Esophagus squamous epithelium (tissue), 5 donors: ENCODE results near the gene TRMT2B. TPM values are rescaled to one million over a fixed set of nuclear protein-coding genes. Genes with fewer than 3 reads are reported as not detected.

ENCODE experiments used
- DNase-seq: peaks from one replicate; lab custom pipeline; 2025; lab: John Stamatoyannopoulos, UW
- H3K27ac ChIP-seq, 4 donors: fragments of 200-600 bp; sonication (generic); one replicate each; pipeline ENCODE4 v1.5.1; 2016 to 2019; ENCODE audit warnings: mild to moderate bottlenecking in 1 of 4
- H3K27me3 ChIP-seq, 4 donors: fragments of 200-600 bp; sonication (generic); 1 replicate in 3 of 4; 2 replicates in 1 of 4; pipeline versions ENCODE4 v1.5.1 to v1.6.0; 2017 to 2021; ENCODE audit warnings: antibody characterized with exemption in 1 of 4
- H3K36me3 ChIP-seq, 3 donors: fragments of 200-600 bp; sonication (generic); one replicate each; pipeline ENCODE4 v1.5.1; 2016 to 2019
- H3K4me1 ChIP-seq, 3 donors: fragments of 200-600 bp; sonication (generic); one replicate each; pipeline ENCODE4 v1.5.1; 2017 to 2019
- H3K4me3 ChIP-seq, 4 donors: fragments of 200-600 bp; sonication (generic); 1 replicate in 3 of 4; 2 replicates in 1 of 4; pipeline ENCODE4 v1.5.1; 2016 to 2019; ENCODE audit warnings: mild to moderate bottlenecking in 2 of 4, moderate library complexity in 1 of 4
- H3K9me3 ChIP-seq, 3 donors: fragments of 200-600 bp; sonication (generic); one replicate each; pipeline ENCODE4 v1.5.1; 2016 to 2019
- POLR2A ChIP-seq, 4 donors: fragments of 450-650 bp; IDR thresholded peaks; one replicate each; pipeline ENCODE4 v1.6.1; 2017; ENCODE audit warnings: antibody characterized with exemption in 4 of 4, mild to moderate bottlenecking in 4 of 4, moderate library complexity in 3 of 4
- WGBS, 2 donors: methylation state at CpG; one replicate each; pipeline ENCODE4 v1.1.5; 2018; 5-methylcytosine and 5-hydroxymethylcytosine counted together
- intact Hi-C: fragments of 100-400 bp; cut with DNase I; formaldehyde crosslinking; loops from one replicate; pipeline ENCODE4 v1.15.0; 2022
- total RNA-seq, 4 donors: library from RNA; depleted of rRNA; stranded (reverse); fragments of >200 nt; gene quantifications; one replicate each; pipeline ENCODE4 v1.1.0, GENCODE V29; 2016
- TF ChIP-seq, protein P1 (sequence below), 6 experiments: fragments of 450-650 bp in 4 of 6; fragments of 200-600 bp in 2 of 6; sonication (generic) in 2 of 6; IDR thresholded peaks; one replicate each; pipeline ENCODE4 v1.5.1; 2016 to 2019; ENCODE audit warnings: antibody characterized with exemption in 6 of 6, mild to moderate bottlenecking in 4 of 6, moderate library complexity in 4 of 6
- donor health status: DM: yes; HTN: yes; CAD: no.

TRMT2B gene
- total RNA-seq, 4 donors from 2014 or later, result 10.5 to 21.0 (median 12.7) TPM

DNA sequence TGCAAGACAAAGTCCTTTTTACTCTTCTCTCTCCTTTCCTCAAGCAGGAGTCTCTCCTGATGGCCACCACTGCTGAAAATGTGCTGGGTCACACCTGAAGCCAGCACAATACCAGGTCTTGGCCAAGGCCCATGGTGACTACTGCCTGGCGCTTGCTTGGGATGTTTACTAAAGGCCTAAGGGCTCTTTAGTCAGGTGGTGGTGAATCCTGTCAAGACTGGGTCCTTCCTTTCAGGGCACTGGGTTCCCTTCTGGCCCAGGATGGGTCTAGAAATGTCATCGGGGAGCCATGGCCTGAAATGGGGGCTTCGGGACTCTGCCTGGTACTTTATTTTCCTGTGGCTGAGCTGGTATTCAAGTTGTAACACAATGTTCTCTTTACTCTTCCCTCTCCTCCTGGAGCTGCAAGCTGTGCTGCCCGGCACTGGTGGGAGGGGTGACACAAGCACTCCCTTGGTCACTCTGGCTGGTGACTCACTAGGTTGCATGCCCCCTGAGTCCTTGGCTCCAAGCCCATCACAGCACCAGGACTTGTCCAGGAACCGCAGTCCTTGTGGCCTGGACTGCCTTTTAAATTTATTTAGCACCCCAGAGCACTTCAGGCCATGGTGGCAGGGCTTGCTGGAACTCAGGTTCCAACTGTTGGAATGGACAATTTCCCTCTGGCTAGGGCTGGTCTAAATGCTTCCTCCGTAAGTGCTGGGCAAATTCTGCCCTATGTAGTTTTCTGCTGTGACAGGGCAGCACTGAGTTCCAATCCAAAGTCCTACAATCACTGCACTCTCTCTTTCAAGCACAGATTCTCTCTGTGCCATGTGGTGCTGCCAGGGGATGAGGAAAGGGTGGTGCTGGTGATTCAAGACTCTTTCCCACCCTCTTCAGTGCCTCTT lies 71.1 kb downstream of the TRMT2B start:
- Histone ChIP-seq H3K27ac (no peak overlapping the region), H3K4me3 (no peak overlapping the region), H3K36me3 (no peaks in the 10 kb centered on the region), H3K27me3 (no peaks in the 10 kb centered on the region), H3K9me3 (no peaks in the 10 kb centered on the region), H3K4me1 (no peaks in the 10 kb centered on the region)
- TF ChIP-seq POLR2A (IDR thresholded peaks at IDR 0.05), result no peak
- TF ChIP-seq, protein P1, sequence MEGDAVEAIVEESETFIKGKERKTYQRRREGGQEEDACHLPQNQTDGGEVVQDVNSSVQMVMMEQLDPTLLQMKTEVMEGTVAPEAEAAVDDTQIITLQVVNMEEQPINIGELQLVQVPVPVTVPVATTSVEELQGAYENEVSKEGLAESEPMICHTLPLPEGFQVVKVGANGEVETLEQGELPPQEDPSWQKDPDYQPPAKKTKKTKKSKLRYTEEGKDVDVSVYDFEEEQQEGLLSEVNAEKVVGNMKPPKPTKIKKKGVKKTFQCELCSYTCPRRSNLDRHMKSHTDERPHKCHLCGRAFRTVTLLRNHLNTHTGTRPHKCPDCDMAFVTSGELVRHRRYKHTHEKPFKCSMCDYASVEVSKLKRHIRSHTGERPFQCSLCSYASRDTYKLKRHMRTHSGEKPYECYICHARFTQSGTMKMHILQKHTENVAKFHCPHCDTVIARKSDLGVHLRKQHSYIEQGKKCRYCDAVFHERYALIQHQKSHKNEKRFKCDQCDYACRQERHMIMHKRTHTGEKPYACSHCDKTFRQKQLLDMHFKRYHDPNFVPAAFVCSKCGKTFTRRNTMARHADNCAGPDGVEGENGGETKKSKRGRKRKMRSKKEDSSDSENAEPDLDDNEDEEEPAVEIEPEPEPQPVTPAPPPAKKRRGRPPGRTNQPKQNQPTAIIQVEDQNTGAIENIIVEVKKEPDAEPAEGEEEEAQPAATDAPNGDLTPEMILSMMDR (IDR thresholded peaks at IDR 0.05), result no peak
- 82% methylated on average over 5 of the region's 6 CpGs; no CpG with 5 or more reads in 1 of the 2 donors for WGBS, 2 donors
- intact Hi-C loops, result no loop called here
- DNase-seq, result no peak

DNA sequence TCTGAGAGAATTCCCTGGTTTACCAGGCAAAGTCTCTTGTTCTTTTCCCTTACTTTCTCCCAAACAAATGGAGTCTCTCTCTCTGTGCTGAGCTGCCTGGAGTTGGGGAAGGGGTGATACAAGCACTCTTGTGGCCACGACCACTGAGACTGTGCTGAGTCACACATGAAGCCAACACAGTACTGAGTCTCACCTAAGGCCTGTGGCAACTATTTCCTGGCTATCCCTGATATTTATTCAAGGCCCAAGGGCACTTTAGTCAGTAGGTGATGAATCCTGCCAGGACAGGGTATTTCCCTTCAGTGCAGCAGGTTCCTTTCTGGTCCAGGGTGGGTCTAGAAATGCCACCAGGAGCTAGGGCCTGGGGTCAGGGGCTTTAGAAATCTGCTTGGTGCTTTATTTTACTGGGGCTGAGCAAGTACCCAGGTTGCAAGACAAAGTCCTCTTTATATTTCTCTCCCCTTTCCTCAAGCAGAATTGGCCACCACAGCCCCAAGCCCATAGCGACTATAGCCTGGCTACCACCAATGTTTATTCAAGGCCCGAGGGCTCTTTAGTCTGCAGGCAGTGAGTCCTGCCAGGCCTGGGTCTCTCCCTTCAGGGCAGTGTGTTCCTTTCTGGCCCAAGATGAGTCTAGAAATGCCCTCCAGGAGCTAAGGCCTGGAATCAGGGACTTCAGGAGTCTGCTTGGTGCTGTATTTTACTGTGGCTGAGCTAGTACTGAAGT lies 71.9 kb downstream of the TRMT2B start:
- intact Hi-C loops, result no loop called here
- no peaks in the 10 kb centered on the region for H3K36me3 ChIP-seq
- TF ChIP-seq, protein P1 (IDR thresholded peaks at IDR 0.05), result no peak
- TF ChIP-seq POLR2A (IDR thresholded peaks at IDR 0.05), result no peak
- 0 to 60% methylated on average over 1 to 3 of the region's 3 CpGs for WGBS, 2 donors
- DNase-seq, result no peak
- H3K9me3 ChIP-seq, result no peaks in the 10 kb centered on the region
- no peaks in the 10 kb centered on the region for H3K27me3 ChIP-seq
- no peak overlapping the region for H3K4me3 ChIP-seq
- no peaks in the 10 kb centered on the region for H3K4me1 ChIP-seq
- no peak overlapping the region for H3K27ac ChIP-seq

DNA sequence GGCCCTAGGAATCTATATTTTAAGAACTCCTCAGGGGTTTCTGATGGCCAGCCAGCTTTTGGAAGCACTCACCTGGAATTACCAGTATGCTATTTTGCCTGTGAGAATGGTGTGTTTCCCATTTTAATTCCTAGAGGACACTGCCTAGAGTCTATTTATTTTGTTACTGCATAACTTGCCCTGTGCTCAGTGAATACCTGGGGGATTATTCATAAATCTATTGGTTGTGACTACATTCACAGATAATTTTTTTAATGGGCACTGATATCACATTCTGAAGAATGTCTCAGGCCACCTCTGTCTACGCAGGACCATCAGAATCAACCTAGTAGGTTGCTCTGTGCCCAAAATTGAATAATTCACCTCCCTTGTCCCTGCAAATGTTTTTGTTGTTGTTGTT lies 75.7 kb downstream of the TRMT2B start:
- H3K4me1 ChIP-seq, result no peaks in the 10 kb centered on the region
- H3K4me3 ChIP-seq, result no peak overlapping the region
- no peak for TF ChIP-seq POLR2A (IDR thresholded peaks at IDR 0.05)
- TF ChIP-seq, protein P1 (IDR thresholded peaks at IDR 0.05), result no peak
- DNase-seq, result no peak
- H3K9me3 ChIP-seq, result no peaks in the 10 kb centered on the region
- no peak overlapping the region for H3K27ac ChIP-seq
- no peaks in the 10 kb centered on the region for H3K27me3 ChIP-seq
- no peaks in the 10 kb centered on the region for H3K36me3 ChIP-seq
- WGBS, 2 donors, result 100% methylated on average over 1 of the region's 1 CpG
- intact Hi-C loops, result no loop called here

DNA sequence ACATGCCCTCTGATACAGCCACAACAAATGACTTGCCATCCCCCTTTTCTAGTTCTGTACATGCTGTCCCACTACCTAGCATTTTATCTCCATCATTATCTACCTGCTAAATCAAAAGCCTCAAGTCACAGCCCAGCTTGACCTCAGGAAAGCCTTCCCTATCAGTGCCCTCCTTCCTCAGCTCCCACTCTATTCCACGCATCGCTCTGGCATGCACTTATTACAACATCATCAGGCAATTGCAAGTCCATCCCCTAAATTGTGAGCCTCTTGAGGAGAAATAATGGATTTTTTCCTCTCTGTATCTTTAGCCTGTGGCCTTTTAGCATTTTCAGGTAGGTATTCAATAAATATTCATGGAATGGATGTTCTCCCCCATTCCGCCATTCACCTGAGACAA lies 76.7 kb downstream of the TRMT2B start:
- Histone ChIP-seq H3K27me3 (no peaks in the 10 kb centered on the region), H3K27ac (no peak overlapping the region), H3K36me3 (no peaks in the 10 kb centered on the region), H3K9me3 (no peaks in the 10 kb centered on the region), H3K4me1 (no peaks in the 10 kb centered on the region), H3K4me3 (no peak overlapping the region)
- TF ChIP-seq, protein P1 (IDR thresholded peaks at IDR 0.05), result no peak
- no peak for TF ChIP-seq POLR2A (IDR thresholded peaks at IDR 0.05)
- DNase-seq, result no peak
- WGBS, 2 donors, result 93 to 94% methylated on average over 3 of the region's 3 CpGs
- intact Hi-C loops, result no loop called here

DNA sequence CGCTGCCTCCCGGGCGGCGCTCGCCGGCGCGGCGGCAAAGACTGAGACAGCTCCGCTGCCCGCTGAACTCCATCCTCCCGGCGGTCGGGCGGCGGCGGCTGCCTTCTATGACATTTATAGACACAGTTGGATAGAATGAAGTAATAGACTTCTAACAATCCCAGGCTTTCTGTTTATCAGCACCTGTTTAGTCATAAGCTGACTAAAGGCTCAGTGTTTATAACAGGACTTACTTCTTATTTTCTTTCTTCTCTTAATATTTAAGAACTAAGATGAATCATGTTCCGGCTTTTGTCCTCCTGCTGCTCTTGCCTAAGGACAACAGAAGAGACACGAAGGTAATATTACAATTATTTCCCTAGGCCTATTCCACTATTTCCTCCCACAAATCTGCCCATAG lies 78.5 kb downstream of the TRMT2B start:
- no peaks in the 10 kb centered on the region for H3K9me3 ChIP-seq
- intact Hi-C loops, result no loop called here
- no peaks in the 10 kb centered on the region for H3K36me3 ChIP-seq
- no peak overlapping the region for H3K27ac ChIP-seq
- DNase-seq, result no peak
- no peaks in the 10 kb centered on the region for H3K27me3 ChIP-seq
- H3K4me3 ChIP-seq, result no peak overlapping the region
- no peaks in the 10 kb centered on the region for H3K4me1 ChIP-seq
- 31 to 90% methylated on average over 2 to 19 of the region's 19 CpGs for WGBS, 2 donors
- TF ChIP-seq, protein P1 (IDR thresholded peaks at IDR 0.05), result no peak
- TF ChIP-seq POLR2A (IDR thresholded peaks at IDR 0.05), result no peak
